NT2/D1 (cell line): ENCODE measurements around the gene B3GALT6.
"Not testable (repeated sequence)": the region's sequence is repeated elsewhere in the genome, so short reads cannot be mapped to it uniquely, and the experiment has no call there.

Source experiments
- SUZ12 ChIP-seq: IDR thresholded peaks from 2 replicates; pipeline ENCODE4 v1.6.1; 2011; ENCODE audit not compliant: insufficient read length, insufficient read depth; ENCODE audit errors: extremely low read depth
- YY1 ChIP-seq: IDR thresholded peaks from 2 replicates; pipeline ENCODE4 v1.6.1; 2011; ENCODE audit not compliant: insufficient read length, insufficient read depth
- ZNF274 ChIP-seq: IDR thresholded peaks from 2 replicates; pipeline ENCODE4 v1.6.1; 2011; ENCODE audit warnings: mild to moderate bottlenecking, low read depth, low read length

GRCh38 chr1:1195726-1196125, 36.3 kb upstream of the B3GALT6 start:
- TF ChIP-seq SUZ12, YY1, ZNF274: not testable (repeated sequence)
